HG02571 (cell line): ENCODE measurements around the gene SLC9A3.

Experiments
- ATAC-seq: cut with Tn5 transposase; IDR thresholded peaks from one replicate; pipeline ENCODE4 v1.9.1; 2021; ENCODE audit warnings: mild to moderate bottlenecking, moderate library complexity; ENCODE audit not compliant: unreplicated experiment

SLC9A3 gene

GRCh38 chr5:539469-540070 lies 15.3 kb upstream of the SLC9A3 start:
- no peak for ATAC-seq

GRCh38 chr5:538801-539468 lies 14.7 kb upstream of the SLC9A3 start:
- ATAC-seq = no peak

- no peak for ATAC-seq
Observed at GRCh38 chr5:538271-538771, 14.1 kb upstream of the SLC9A3 start.

- ATAC-seq = no peak
Observed at GRCh38 chr5:537621-538071, 13.4 kb upstream of the SLC9A3 start.

GRCh38 chr5:537098-537497 lies 12.8 kb upstream of the SLC9A3 start:
- no peak for ATAC-seq

- no peak for ATAC-seq
Observed at GRCh38 chr5:535846-536698, 11.8 kb upstream of the SLC9A3 start.

- no peak for ATAC-seq
Observed at GRCh38 chr5:534743-535671, 10.8 kb upstream of the SLC9A3 start.

- ATAC-seq = no peak
Observed at GRCh38 chr5:533955-534742, 9.9 kb upstream of the SLC9A3 start.

- ATAC-seq = no peak
Observed at GRCh38 chr5:533243-533954, 9.2 kb upstream of the SLC9A3 start.

GRCh38 chr5:532521-533242 lies 8.4 kb upstream of the SLC9A3 start:
- no peak for ATAC-seq

- ATAC-seq = no peak
Observed at GRCh38 chr5:531749-532315, 7.6 kb upstream of the SLC9A3 start.

GRCh38 chr5:531101-531748 lies 7.0 kb upstream of the SLC9A3 start:
- ATAC-seq = no peak

- no peak for ATAC-seq
Observed at GRCh38 chr5:530001-530955, 6.0 kb upstream of the SLC9A3 start.

GRCh38 chr5:528629-529511 lies 4.6 kb upstream of the SLC9A3 start:
- no peak for ATAC-seq
